Right lobe of liver (tissue), 6 donors: ENCODE measurements around the gene RABL2A. TPM values are rescaled to one million over a fixed set of nuclear protein-coding genes. Genes with fewer than 3 reads are reported as not detected.
A peak's percentile ranks its signal among the peaks of the same experiment; 100 is the strongest.
"Not testable (repeated sequence)": the region's sequence is repeated elsewhere in the genome, so short reads cannot be mapped to it uniquely, and the experiment has no call there.

Experiments used
- ATAC-seq, 4 donors: fragments of 200-7000 bp; cut with Tn5 transposase; one replicate each; pipeline ENCODE4 v1.9.1; 2020; ENCODE audit warnings: mild to moderate bottlenecking in 4 of 4, moderate library complexity in 4 of 4
- DNase-seq, 3 donors: peaks; one replicate each; pipeline ENCODE4 v3.0.0-alpha.2; 2020
- H3K27ac ChIP-seq, 3 donors: fragments of 200-600 bp; one replicate each; pipeline ENCODE4 v1.8.0; 2022
- H3K27me3 ChIP-seq, 2 donors: fragments of 200-600 bp; one replicate each; pipeline ENCODE4 v1.8.0; 2022
- H3K36me3 ChIP-seq, 4 donors: fragments of 200-600 bp; sonication (generic) in 1 of 4; one replicate each; pipeline versions ENCODE4 v1.5.1 to v1.8.0; 2017 to 2022; ENCODE audit warnings: control low read depth in 1 of 4
- H3K4me1 ChIP-seq, 4 donors: fragments of 200-600 bp; sonication (generic) in 1 of 4; one replicate each; pipeline versions ENCODE4 v1.5.1 to v1.8.0; 2017 to 2022; ENCODE audit warnings: control low read depth in 1 of 4
- H3K4me3 ChIP-seq, 3 donors: fragments of 200-600 bp; one replicate each; pipeline ENCODE4 v1.8.0; 2022
- H3K9me3 ChIP-seq, 4 donors: fragments of 200-600 bp; sonication (generic) in 1 of 4; one replicate each; pipeline versions ENCODE4 v1.5.1 to v1.8.0; 2017 to 2022; ENCODE audit warnings: control low read depth in 1 of 4
- CTCF ChIP-seq, 4 donors: fragments of 200-600 bp in 3 of 4; fragments of 450-650 bp in 1 of 4; IDR thresholded peaks; one replicate each; pipeline versions ENCODE4 v1.5.1 to v1.8.0; 2016 to 2022; ENCODE audit warnings: antibody characterized with exemption in 4 of 4, mild to moderate bottlenecking in 2 of 4
- POLR2A ChIP-seq: fragments of 450-650 bp; IDR thresholded peaks from one replicate; pipeline ENCODE4 v1.6.1; 2017; ENCODE audit warnings: antibody characterized with exemption, mild to moderate bottlenecking
- WGBS: methylation state at CpG from one replicate; pipeline ENCODE4 v1.1.6; 2018; ENCODE audit warnings: low coverage, low lambda C conversion rate; ENCODE audit not compliant: insufficient coverage; ENCODE audit errors: missing lambda C conversion rate; 5-methylcytosine and 5-hydroxymethylcytosine counted together
- intact Hi-C, 2 donors: fragments of 100-400 bp; cut with DNase I; formaldehyde crosslinking; loops; one replicate each; pipeline versions ENCODE4 v1.11.2 to v1.14.1; 2022
- total RNA-seq, 6 experiments: library from RNA; depleted of rRNA in 2 of 6; stranded (reverse); fragments of >200 nt in 2 of 6; fragmentation: NEBNext Ultra II Directional in 3 of 6; extraction: Animal tissue kit (Norgen Biotek cat#: 25700) in 3 of 6; gene quantifications; one replicate each; pipeline versions ENCODE4 v1.1.0 to v1.2.4, GENCODE V29; 2016 to 2023
- donor health status: DM: no; HTN: yes; CAD: no.
- donor health status: DM: no; HTN: no; CAD: no.
- donor health status: DM: no; HTN: no; CAD: no.
- donor health status: DM: no; HTN: yes; CAD: no.
- donor health status: DM: no; HTN: yes; CAD: no.

RABL2A gene
- total RNA-seq, 6 experiments from 2014 or later = 0.92 to 11.0 (median 6.9) TPM

- H3K9me3 ChIP-seq, ATAC-seq, H3K27me3 ChIP-seq, DNase-seq, H3K4me1 ChIP-seq, intact Hi-C loops, H3K4me3 ChIP-seq, H3K36me3 ChIP-seq, H3K27ac ChIP-seq: not testable (repeated sequence)
- WGBS = no CpG with 5 or more reads among the region's 10 CpGs
Observed at GRCh38 chr2:113597164-113597563, 29.9 kb upstream of the RABL2A start.

GRCh38 chr2:113597572-113597971, 29.5 kb upstream of the RABL2A start:
- DNase-seq, H3K27ac ChIP-seq, H3K4me1 ChIP-seq, ATAC-seq, intact Hi-C loops, H3K27me3 ChIP-seq, H3K9me3 ChIP-seq, H3K4me3 ChIP-seq, H3K36me3 ChIP-seq: not testable (repeated sequence)
- no CpG with 5 or more reads among the region's 9 CpGs for WGBS

GRCh38 chr2:113598180-113598579, 28.9 kb upstream of the RABL2A start:
- DNase-seq, H3K9me3 ChIP-seq, H3K4me3 ChIP-seq, H3K27ac ChIP-seq, H3K36me3 ChIP-seq, H3K4me1 ChIP-seq, intact Hi-C loops, H3K27me3 ChIP-seq, ATAC-seq: not testable (repeated sequence)
- WGBS = 95% methylated on average over 3 of the region's 13 CpGs

GRCh38 chr2:113598738-113599137, 28.3 kb upstream of the RABL2A start:
- H3K27ac ChIP-seq, ATAC-seq, intact Hi-C loops, DNase-seq, H3K9me3 ChIP-seq, H3K36me3 ChIP-seq, H3K27me3 ChIP-seq, H3K4me1 ChIP-seq, H3K4me3 ChIP-seq: not testable (repeated sequence)
- WGBS = no CpG with 5 or more reads among the region's 9 CpGs

GRCh38 chr2:113599208-113599607, 27.9 kb upstream of the RABL2A start:
- H3K4me3 ChIP-seq, H3K9me3 ChIP-seq, H3K27me3 ChIP-seq, ATAC-seq, H3K27ac ChIP-seq, DNase-seq, intact Hi-C loops, H3K36me3 ChIP-seq, H3K4me1 ChIP-seq: not testable (repeated sequence)
- WGBS = 29% methylated on average over 1 of the region's 2 CpGs

GRCh38 chr2:113602040-113602769, 24.9 kb upstream of the RABL2A start:
- intact Hi-C loops, H3K9me3 ChIP-seq, H3K27ac ChIP-seq, H3K4me3 ChIP-seq, H3K36me3 ChIP-seq, H3K27me3 ChIP-seq, ATAC-seq, H3K4me1 ChIP-seq: not testable (repeated sequence)
- WGBS = 71% methylated on average over 25 of the region's 51 CpGs
- peak in 1 of 3 donors; percentile 26 for DNase-seq
- TF ChIP-seq CTCF (IDR thresholded peaks at IDR 0.05) = peak; percentile 9 to 67 (median 31)

- 17% methylated on average over 2 of the region's 2 CpGs for whole genome bisulfite sequencing
- H3K27ac ChIP-seq = peak overlapping the region in 1 of 3 donors; percentile 40
- peak; percentile 69 to 82 (median 77) for ATAC-seq
- no peaks in the 10 kb centered on the region for H3K27me3 ChIP-seq
- peak overlapping the region; percentile 21 to 57 (median 32) for H3K4me3 ChIP-seq
- no peaks in the 10 kb centered on the region for H3K9me3 ChIP-seq
- intact Hi-C loops = no loop called here
- TF ChIP-seq CTCF (IDR thresholded peaks at IDR 0.05) (no peak), POLR2A (no peak)
- H3K4me1 ChIP-seq = no peaks in the 10 kb centered on the region
- no peaks in the 10 kb centered on the region for H3K36me3 ChIP-seq
- no peak for DNase-seq
Observed at GRCh38 chr2:113602869-113603466, 24.1 kb upstream of the RABL2A start.
